Hindlimb muscle (tissue), 1 donor: ENCODE data around the gene IFNK. TPM values are rescaled to one million over a fixed set of nuclear protein-coding genes. Genes with fewer than 3 reads are reported as not detected.

ENCODE experiments used
- DNase-seq: peaks from one replicate; pipeline ENCODE4 v3.0.0-alpha.2; 2013
- polyA plus RNA-seq: library from polyadenylated mRNA; unstranded; fragments of 120-200 nt; gene quantifications from one replicate; pipeline ENCODE4 v1.2.1, GENCODE V29; 2013; ENCODE audit not compliant: insufficient read length

Gene IFNK
- polyA plus RNA-seq, 1 donor: not detected

- DNase-seq: peak; percentile 48
Measured at GRCh38 chr9:27514551-27514950, 9.5 kb upstream of the IFNK start.

- no peak for DNase-seq
Measured at GRCh38 chr9:27518006-27518405, 6.1 kb upstream of the IFNK start.

- no peak for DNase-seq
Measured at GRCh38 chr9:27518809-27519208, 5.3 kb upstream of the IFNK start.

GRCh38 chr9:27519466-27520465 lies 4.3 kb upstream of the IFNK start:
- DNase-seq: no peak

- DNase-seq: no peak
Measured at GRCh38 chr9:27520986-27521385, 3.1 kb upstream of the IFNK start.

GRCh38 chr9:27523141-27523540 lies 949 bp upstream of the IFNK start:
- no peak for DNase-seq

- no peak for DNase-seq
Measured at GRCh38 chr9:27527702-27528075, 3.6 kb downstream of the IFNK start.

- peak; percentile 71 for DNase-seq
Measured at GRCh38 chr9:27528076-27528885, 4.2 kb downstream of the IFNK start.

- DNase-seq: peak; percentile 68
Measured at GRCh38 chr9:27528886-27529315, 4.8 kb downstream of the IFNK start.

- DNase-seq: peak; percentile 85
Measured at GRCh38 chr9:27529316-27530278, 5.5 kb downstream of the IFNK start, which contains the start of gene MOB3B. Gene MOB3B, minus strand, starts transcription at chr9:27529814. Its CDS starts 74,264 bp downstream, at chr9:27455550.

- no peak for DNase-seq
Measured at GRCh38 chr9:27530915-27531755, 7.0 kb downstream of the IFNK start.

GRCh38 chr9:27532046-27532445 lies 8.0 kb downstream of the IFNK start:
- no peak for DNase-seq

GRCh38 chr9:27533311-27533710 lies 9.2 kb downstream of the IFNK start:
- no peak for DNase-seq

GRCh38 chr9:27534131-27534530 lies 10.0 kb downstream of the IFNK start:
- no peak for DNase-seq

GRCh38 chr9:27534658-27535209 lies 10.6 kb downstream of the IFNK start:
- DNase-seq: no peak

GRCh38 chr9:27535701-27536118 lies 11.6 kb downstream of the IFNK start:
- no peak for DNase-seq

- no peak for DNase-seq
Measured at GRCh38 chr9:27536168-27536567, 12.1 kb downstream of the IFNK start.

GRCh38 chr9:27537027-27537435 lies 12.9 kb downstream of the IFNK start:
- no peak for DNase-seq

GRCh38 chr9:27537756-27538155 lies 13.7 kb downstream of the IFNK start:
- DNase-seq: no peak

GRCh38 chr9:27538647-27539046 lies 14.6 kb downstream of the IFNK start:
- DNase-seq: no peak
